Erythroblast (primary cell): ENCODE measurements around the gene GPR160.
"Not testable (repeated sequence)": the region's sequence is repeated elsewhere in the genome, so short reads cannot be mapped to it uniquely, and the experiment has no call there.

Source experiments
- GATA1 ChIP-seq: IDR thresholded peaks from 2 replicates; pipeline ENCODE4 v1.6.1; 2011; ENCODE audit warnings: low read depth, mild to moderate bottlenecking, control low read depth, low read length, moderate library complexity
- POLR2A ChIP-seq: IDR thresholded peaks from 2 replicates; pipeline ENCODE4 v1.6.1; 2011; ENCODE audit warnings: mild to moderate bottlenecking, low read length

- TF ChIP-seq POLR2A, GATA1: not testable (repeated sequence)
Observed at GRCh38 chr3:170114165-170114564, 76.4 kb downstream of the GPR160 start.
